BLaER1 (cell line): ENCODE data around the gene BPIFB1.

ENCODE experiments used
- H3K27ac ChIP-seq: shearing (Covaris generic); formaldehyde crosslinking; 2 replicates; pipeline ENCODE4 v1.8.1; 2022
- H3K27me3 ChIP-seq: shearing (Covaris generic); formaldehyde crosslinking; 2 replicates; pipeline ENCODE4 v1.8.1; 2022
- H3K36me3 ChIP-seq: shearing (Covaris generic); formaldehyde crosslinking; 2 replicates; pipeline ENCODE4 v1.8.1; 2022
- H3K4me1 ChIP-seq: shearing (Covaris generic); formaldehyde crosslinking; 2 replicates; pipeline ENCODE4 v1.8.1; 2022
- H3K4me2 ChIP-seq: shearing (Covaris generic); formaldehyde crosslinking; 2 replicates; pipeline ENCODE4 v1.8.1; 2022
- H3K4me3 ChIP-seq: shearing (Covaris generic); formaldehyde crosslinking; 2 replicates; pipeline ENCODE4 v1.8.1; 2022
- H3K9ac ChIP-seq: shearing (Covaris generic); formaldehyde crosslinking; 2 replicates; pipeline ENCODE4 v1.8.1; 2022
- H3K9me3 ChIP-seq: shearing (Covaris generic); formaldehyde crosslinking; 2 replicates; pipeline ENCODE4 v1.8.1; 2022
- H4K20me1 ChIP-seq: shearing (Covaris generic); formaldehyde crosslinking; 2 replicates; pipeline ENCODE4 v1.8.1; 2022
- Cebpa-rat ChIP-seq: shearing (Covaris generic); IDR thresholded peaks from 2 replicates; pipeline ENCODE4 v1.8.1; 2022

The BPIFB1 gene

GRCh38 chr20:33267701-33268100 lies 15.3 kb upstream of the BPIFB1 start:
- peaks cover 20% of the 10 kb centered on the region for H3K4me1 ChIP-seq
- H3K4me3 ChIP-seq: no peak overlapping the region
- H3K9me3 ChIP-seq: peaks cover 16% of the 10 kb centered on the region
- H3K4me2 ChIP-seq: peak overlapping the region; percentile 68
- H3K27me3 ChIP-seq: no peaks in the 10 kb centered on the region
- no peaks in the 10 kb centered on the region for H3K36me3 ChIP-seq
- no peak overlapping the region for H3K27ac ChIP-seq
- H4K20me1 ChIP-seq: no peaks in the 10 kb centered on the region
- no peak overlapping the region for H3K9ac ChIP-seq
- TF ChIP-seq Cebpa-rat: no peak

DNA sequence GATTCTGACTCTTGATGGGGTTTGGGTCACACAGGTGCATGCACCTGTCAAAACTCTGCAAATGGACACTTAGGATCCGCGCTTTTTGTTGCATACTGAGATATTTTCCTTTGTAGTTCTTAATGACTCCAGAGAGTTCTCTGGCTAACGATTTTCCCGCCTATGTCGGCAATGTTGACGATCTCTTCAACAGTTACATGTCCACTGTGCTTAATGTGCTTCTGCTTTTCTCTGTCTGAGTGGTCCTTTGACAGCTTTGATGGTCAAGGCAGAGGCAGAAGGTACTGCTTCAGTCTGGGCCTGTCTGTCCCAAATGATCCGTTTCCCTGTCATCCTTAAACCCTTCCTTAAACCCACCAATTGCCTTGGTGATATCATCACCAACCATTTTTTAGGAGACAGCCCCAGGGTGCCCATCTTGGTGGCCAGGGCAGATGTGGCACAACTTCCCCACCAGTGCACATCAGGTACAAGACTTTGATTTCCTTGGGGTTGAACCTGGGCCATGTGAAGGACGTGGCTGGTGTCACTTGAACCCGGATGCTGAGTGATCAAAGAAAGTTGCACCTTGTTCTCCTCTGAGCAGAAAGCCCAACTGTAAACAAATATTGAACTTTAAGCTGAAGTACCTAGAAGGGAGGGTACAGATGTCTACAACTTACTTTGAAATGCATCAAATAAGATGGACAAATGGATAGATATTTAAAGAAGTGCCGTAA lies 10.7 kb upstream of the BPIFB1 start:
- Histone ChIP-seq H3K4me2 (no peak overlapping the region), H3K27ac (no peak overlapping the region), H3K9me3 (no peaks in the 10 kb centered on the region), H4K20me1 (no peaks in the 10 kb centered on the region), H3K36me3 (no peaks in the 10 kb centered on the region), H3K4me1 (peaks cover 27% of the 10 kb centered on the region), H3K9ac (no peak overlapping the region), H3K4me3 (no peak overlapping the region), H3K27me3 (no peaks in the 10 kb centered on the region)
- no peak for TF ChIP-seq Cebpa-rat

DNA sequence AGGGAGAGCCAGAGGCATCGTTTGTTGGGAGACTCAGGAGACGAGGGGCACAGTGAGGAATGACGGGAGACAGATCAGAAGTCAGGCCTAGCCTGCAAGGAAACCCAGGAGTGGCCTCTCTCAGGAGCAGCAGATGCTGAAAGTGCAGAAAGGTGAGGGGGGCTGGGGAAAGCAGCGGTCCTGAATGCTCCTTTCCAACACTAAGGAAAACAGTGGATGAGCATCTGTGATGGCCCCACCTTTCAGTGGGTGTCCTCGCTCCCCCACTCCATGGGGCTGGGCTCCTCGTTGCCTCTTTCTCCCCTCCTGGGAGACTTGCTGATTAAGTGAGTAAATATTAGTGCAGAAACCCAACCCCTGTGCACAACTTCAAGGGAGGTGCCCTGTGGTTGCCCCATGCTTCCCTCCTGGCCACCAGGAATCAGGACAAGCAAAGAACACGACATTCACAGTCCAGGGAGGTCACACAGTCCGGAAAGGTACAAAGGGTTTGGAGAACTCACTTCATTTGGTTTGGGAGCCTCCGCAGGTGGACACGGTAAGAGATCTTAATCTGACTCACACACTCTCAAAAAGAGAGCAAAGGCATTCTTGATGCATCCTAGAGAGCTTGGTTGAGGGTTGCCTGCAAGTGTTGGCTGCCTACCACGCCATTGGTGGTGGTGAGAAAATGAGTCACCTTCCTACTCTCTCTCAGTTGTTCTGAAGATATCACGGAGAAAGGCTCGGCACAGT lies 9.7 kb upstream of the BPIFB1 start:
- no peaks in the 10 kb centered on the region for H3K9me3 ChIP-seq
- no peak overlapping the region for H3K4me3 ChIP-seq
- no peaks in the 10 kb centered on the region for H3K36me3 ChIP-seq
- no peak overlapping the region for H3K4me2 ChIP-seq
- no peaks in the 10 kb centered on the region for H3K27me3 ChIP-seq
- H3K4me1 ChIP-seq: peaks cover 24% of the 10 kb centered on the region
- H4K20me1 ChIP-seq: no peaks in the 10 kb centered on the region
- TF ChIP-seq Cebpa-rat: no peak
- H3K9ac ChIP-seq: no peak overlapping the region
- no peak overlapping the region for H3K27ac ChIP-seq

DNA sequence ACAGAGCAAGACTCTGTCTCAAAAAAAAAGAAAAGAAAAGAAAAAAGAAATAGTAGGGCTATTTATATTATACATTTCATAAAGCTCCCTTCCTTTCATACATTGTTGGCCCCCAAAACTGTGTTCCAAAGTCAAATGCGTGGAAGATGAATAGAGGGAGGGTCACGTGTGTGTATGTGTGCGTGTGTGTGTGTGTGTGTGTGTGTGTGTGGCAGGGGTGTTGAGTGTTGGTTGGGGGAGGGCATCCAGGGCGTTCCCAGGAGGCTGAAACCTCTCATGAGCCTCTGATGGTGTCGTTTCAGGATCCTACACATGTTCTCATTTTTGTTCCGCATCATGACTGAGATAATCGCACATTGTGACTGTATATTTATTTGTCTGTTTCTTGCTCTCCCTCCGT lies 7.8 kb upstream of the BPIFB1 start:
- Histone ChIP-seq H3K4me2 (peak overlapping the region; percentile 40), H4K20me1 (no peaks in the 10 kb centered on the region), H3K27me3 (no peaks in the 10 kb centered on the region), H3K27ac (no peak overlapping the region), H3K9me3 (no peaks in the 10 kb centered on the region), H3K36me3 (no peaks in the 10 kb centered on the region), H3K9ac (no peak overlapping the region), H3K4me1 (peaks cover 39% of the 10 kb centered on the region), H3K4me3 (no peak overlapping the region)
- TF ChIP-seq Cebpa-rat: no peak

DNA sequence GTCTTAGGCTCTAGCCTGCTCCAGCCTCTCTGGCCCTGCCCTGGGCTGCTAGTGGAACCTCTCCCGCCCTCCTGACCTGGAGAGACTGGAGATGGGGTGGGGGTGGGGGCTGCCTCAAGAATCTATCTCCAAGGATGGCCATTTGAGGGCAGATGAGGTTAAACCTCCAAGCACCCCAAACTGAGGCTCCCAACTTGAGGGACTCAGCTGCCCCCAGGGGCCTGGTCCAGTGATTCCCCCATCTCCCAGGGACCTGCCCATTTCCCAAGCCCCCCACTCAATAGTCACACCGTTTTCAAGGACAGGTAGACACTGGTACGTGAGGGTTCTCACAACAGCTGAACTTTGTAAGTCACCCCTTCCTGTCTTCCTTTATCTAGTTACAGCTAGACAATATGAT lies 7.1 kb upstream of the BPIFB1 start:
- Histone ChIP-seq H3K36me3 (no peaks in the 10 kb centered on the region), H3K9me3 (no peaks in the 10 kb centered on the region), H3K9ac (no peak overlapping the region), H3K27me3 (no peaks in the 10 kb centered on the region), H3K4me2 (peak overlapping the region; percentile 40), H3K4me1 (peaks cover 39% of the 10 kb centered on the region), H3K4me3 (no peak overlapping the region), H3K27ac (no peak overlapping the region), H4K20me1 (no peaks in the 10 kb centered on the region)
- no peak for TF ChIP-seq Cebpa-rat

GRCh38 chr20:33276303-33277113 lies 6.5 kb upstream of the BPIFB1 start:
- H4K20me1 ChIP-seq: no peaks in the 10 kb centered on the region
- no peak overlapping the region for H3K4me3 ChIP-seq
- no peaks in the 10 kb centered on the region for H3K36me3 ChIP-seq
- no peak for TF ChIP-seq Cebpa-rat
- H3K4me2 ChIP-seq: no peak overlapping the region
- no peaks in the 10 kb centered on the region for H3K27me3 ChIP-seq
- H3K9me3 ChIP-seq: no peaks in the 10 kb centered on the region
- H3K27ac ChIP-seq: no peak overlapping the region
- H3K9ac ChIP-seq: no peak overlapping the region
- peaks cover 39% of the 10 kb centered on the region for H3K4me1 ChIP-seq

DNA sequence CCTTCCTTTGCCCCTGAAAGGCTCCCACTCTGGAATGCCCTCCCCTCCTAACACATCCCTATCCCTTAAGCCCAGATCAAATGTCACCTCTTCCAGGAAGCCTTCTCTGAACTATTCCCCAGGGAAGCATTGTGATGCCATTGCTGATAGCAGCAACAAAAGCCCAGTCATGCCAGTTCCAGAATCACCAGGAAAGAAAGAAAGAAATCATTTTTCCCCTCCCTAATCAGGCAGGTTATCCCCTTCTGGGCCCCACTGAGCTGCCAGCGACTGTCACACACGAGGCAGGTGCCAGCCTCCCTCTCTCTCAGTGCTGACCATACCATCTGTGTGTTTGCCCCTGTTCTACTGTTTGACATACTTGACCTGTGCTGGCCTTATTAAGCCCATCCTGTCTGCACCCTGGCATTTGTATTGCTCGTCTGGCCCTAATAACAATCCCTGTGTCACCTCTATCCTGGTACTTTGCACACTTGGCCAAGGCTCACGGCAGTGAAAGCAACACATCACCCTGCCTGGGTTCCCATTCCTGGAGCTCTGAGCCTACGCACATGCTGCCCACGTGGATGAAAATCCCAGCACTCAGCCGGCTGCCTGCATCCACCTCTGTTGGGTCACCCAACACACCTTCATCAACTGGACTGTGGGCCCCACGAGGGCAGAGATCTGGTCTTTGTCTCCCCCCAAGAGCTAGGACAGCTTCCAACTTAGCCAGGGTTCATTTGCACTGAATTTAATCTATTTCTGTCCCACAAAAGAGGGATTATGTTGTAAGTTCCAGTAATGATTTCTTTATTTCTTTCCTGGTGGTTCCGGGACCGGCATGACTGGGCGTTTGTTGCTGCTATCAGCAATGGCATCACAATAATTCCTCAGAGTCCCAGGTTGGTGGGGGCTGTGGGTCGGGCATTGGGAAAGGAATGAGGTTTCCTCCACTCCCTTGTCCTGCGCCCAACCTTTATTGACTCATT lies 5.3 kb upstream of the BPIFB1 start:
- Histone ChIP-seq H3K27me3 (no peaks in the 10 kb centered on the region), H3K27ac (no peak overlapping the region), H3K9me3 (no peaks in the 10 kb centered on the region), H3K4me1 (peaks cover 42% of the 10 kb centered on the region), H3K4me3 (no peak overlapping the region), H3K9ac (no peak overlapping the region), H3K36me3 (no peaks in the 10 kb centered on the region), H3K4me2 (0 out of 2 replicates have a peak overlapping the region, but pooled peaks have one; percentile 1), H4K20me1 (no peaks in the 10 kb centered on the region)
- no peak for TF ChIP-seq Cebpa-rat

DNA sequence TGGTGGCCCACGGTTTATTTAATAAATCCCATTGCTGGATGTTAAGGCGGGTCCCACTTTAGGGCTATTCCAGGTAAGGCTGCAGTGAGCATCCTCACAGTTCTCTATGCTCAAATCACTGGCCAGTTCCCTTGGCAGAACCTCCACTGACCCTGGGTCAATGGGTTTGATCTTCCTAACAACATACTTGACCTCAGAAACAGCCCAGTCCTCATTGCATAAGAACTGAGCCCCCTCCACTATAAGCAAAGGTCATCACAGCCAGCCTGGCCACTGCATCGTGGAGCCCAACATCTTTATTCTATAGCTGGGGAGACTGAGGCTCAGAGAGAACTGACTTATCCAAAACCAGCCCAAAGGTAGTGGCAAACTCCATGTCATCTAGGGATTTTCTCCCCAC lies 4.3 kb upstream of the BPIFB1 start:
- no peak overlapping the region for H3K9ac ChIP-seq
- peaks cover 46% of the 10 kb centered on the region for H3K4me1 ChIP-seq
- H3K4me3 ChIP-seq: no peak overlapping the region
- no peak overlapping the region for H3K27ac ChIP-seq
- no peaks in the 10 kb centered on the region for H3K9me3 ChIP-seq
- peak overlapping the region; percentile 71 for H3K4me2 ChIP-seq
- no peaks in the 10 kb centered on the region for H3K36me3 ChIP-seq
- TF ChIP-seq Cebpa-rat: no peak
- H4K20me1 ChIP-seq: no peaks in the 10 kb centered on the region
- H3K27me3 ChIP-seq: no peaks in the 10 kb centered on the region

DNA sequence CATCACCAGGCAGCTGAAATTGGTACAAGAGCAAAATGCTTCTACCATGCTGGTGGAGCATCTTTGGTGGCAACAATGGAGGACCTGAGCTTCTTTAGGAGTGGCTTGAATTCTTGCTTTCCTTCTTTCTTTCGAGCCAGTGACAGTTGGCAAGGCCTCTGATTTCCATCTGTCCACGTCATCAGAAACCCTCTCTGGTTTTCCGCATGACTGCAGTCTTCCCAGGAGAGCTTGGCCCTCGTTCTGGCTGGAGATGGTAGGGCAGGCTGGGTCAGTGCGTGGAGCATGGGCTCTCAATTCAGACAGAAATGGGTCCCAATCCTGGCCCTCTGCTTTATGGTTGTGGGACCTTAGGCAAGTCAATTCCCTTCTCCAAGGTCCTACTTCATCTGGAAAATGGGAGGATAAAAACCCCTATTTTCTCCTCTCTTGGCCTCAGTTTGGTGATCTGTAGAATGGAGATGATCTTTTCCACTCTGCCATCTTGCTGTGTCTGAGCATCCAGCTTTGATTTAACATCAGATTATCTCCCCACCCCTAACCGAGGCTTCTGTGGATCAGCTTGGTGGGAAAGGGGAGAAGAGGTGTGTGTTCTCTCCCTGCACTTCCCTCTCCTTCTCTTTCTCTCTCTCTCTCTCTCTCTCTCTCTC lies 3.6 kb upstream of the BPIFB1 start:
- TF ChIP-seq Cebpa-rat: no peak
- H3K9ac ChIP-seq: no peak overlapping the region
- no peaks in the 10 kb centered on the region for H3K9me3 ChIP-seq
- H3K27ac ChIP-seq: no peak overlapping the region
- peaks cover 46% of the 10 kb centered on the region for H3K4me1 ChIP-seq
- peak overlapping the region; percentile 71 for H3K4me2 ChIP-seq
- no peaks in the 10 kb centered on the region for H4K20me1 ChIP-seq
- no peaks in the 10 kb centered on the region for H3K36me3 ChIP-seq
- H3K27me3 ChIP-seq: no peaks in the 10 kb centered on the region
- H3K4me3 ChIP-seq: no peak overlapping the region
